Measurements from ENCODE around the gene DERL2. TPM values are rescaled to one million over a fixed set of nuclear protein-coding genes. Genes with fewer than 3 reads are reported as not detected.

Gene DERL2
- total RNA-seq: 59.3 TPM
- long read RNA-seq, full-length matches to known transcripts: 58 of 88 reads
- long read RNA-seq, partial matches to known transcripts: 3 of 88 reads
- long read RNA-seq, other reads (novel, unspliced or antisense): 27 of 88 reads

DNA sequence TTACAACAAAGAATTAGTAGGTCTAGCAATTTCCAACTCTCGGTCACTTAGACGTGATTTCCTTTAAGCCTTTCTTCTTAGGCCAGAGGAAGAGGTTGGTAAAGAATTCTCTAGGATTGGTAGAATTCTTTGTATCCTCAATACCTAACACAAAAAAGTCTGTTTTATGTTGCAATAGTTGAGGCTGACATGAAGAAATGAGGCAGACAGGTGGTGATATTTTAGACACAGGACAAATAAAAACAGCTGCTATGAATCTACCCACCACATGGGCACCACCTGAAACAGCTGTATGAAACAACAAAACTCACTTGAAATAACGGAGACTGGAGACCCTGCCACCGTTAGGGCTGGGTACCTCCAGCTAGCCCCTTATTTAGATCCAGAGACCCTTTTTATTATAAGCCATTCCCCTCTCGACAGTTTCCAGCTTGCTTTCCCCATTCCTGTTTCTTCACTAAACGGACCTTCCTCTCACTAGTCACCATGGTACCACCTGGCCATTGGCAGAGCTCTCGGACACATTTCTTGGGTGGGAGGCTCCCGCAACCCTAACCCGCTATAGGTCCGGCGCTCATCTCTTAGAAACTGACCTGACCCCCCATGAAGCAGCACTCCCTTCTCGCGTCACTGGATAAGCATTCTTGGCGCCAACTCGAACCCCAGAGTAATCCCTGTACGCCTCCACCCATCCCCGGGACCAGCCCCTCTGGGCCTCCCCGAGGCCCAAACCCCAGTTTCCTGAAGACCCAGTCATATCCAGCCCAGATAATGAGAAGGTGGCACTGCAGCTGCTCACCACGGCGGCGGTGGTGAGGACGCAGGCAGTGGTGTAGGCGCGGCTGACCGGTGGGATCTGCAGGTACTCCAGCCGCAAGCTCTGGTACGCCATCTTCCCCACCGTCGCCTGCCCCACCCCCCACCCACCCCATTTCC is at the start of gene DERL2:
TSS of gene DERL2 (minus strand) at position 909 of the 936 bp plus-strand sequence. CDS start at position 892, 17 bp downstream.
- Histone ChIP-seq H3K4me3 (peak within 1 kb of the TSS; percentile 94), H3K36me3 (peaks cover 67% of the 10 kb centered on the region), H3K27ac (peak within 1 kb of the TSS; percentile 99), H3K27me3 (ENCODE audit: low read depth) (no peaks in the 10 kb centered on the region), H3K9me3 (no peaks in the 10 kb centered on the region), H3K4me1 (peaks cover 29% of the 10 kb centered on the region)
- TF ChIP-seq, protein P1, sequence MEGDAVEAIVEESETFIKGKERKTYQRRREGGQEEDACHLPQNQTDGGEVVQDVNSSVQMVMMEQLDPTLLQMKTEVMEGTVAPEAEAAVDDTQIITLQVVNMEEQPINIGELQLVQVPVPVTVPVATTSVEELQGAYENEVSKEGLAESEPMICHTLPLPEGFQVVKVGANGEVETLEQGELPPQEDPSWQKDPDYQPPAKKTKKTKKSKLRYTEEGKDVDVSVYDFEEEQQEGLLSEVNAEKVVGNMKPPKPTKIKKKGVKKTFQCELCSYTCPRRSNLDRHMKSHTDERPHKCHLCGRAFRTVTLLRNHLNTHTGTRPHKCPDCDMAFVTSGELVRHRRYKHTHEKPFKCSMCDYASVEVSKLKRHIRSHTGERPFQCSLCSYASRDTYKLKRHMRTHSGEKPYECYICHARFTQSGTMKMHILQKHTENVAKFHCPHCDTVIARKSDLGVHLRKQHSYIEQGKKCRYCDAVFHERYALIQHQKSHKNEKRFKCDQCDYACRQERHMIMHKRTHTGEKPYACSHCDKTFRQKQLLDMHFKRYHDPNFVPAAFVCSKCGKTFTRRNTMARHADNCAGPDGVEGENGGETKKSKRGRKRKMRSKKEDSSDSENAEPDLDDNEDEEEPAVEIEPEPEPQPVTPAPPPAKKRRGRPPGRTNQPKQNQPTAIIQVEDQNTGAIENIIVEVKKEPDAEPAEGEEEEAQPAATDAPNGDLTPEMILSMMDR (IDR thresholded peaks at IDR 0.05): no peak
- intact Hi-C loops (cut with DNase I): no loop called here
- ATAC-seq: peak; percentile 13 to 16
- no peak for DNase-seq

DNA sequence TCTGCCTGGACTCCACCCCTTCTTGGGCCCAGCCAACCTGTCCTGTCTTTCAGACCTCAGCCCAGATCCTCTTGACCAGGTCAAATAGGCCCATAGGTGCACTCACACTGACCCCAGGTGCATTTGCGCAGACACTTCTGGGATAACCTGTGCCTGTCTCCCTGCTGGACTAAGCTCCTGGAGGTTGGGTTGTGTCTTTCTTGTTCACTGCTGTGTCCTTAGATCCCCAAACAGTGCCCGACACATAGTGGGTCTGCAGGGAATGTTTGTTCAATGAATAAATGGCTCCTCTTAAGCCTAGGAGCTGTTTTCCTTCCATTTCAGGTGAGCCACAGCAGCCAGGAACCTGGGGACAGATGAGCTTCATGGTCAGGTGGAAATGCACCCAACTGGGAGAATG is 49.5 kb upstream of the DERL2 start:
- no peaks in the 10 kb centered on the region for H3K27me3 ChIP-seq (ENCODE audit: low read depth)
- H3K9me3 ChIP-seq: no peaks in the 10 kb centered on the region
- TF ChIP-seq, protein P1 (IDR thresholded peaks at IDR 0.05): no peak
- ATAC-seq (no peak), DNase-seq (no peak)
- no peak overlapping the region for H3K4me3 ChIP-seq
- no peaks in the 10 kb centered on the region for H3K4me1 ChIP-seq
- no peak overlapping the region for H3K27ac ChIP-seq
- H3K36me3 ChIP-seq: peaks cover 94% of the 10 kb centered on the region
- intact Hi-C loops (cut with DNase I): no loop called here

DNA sequence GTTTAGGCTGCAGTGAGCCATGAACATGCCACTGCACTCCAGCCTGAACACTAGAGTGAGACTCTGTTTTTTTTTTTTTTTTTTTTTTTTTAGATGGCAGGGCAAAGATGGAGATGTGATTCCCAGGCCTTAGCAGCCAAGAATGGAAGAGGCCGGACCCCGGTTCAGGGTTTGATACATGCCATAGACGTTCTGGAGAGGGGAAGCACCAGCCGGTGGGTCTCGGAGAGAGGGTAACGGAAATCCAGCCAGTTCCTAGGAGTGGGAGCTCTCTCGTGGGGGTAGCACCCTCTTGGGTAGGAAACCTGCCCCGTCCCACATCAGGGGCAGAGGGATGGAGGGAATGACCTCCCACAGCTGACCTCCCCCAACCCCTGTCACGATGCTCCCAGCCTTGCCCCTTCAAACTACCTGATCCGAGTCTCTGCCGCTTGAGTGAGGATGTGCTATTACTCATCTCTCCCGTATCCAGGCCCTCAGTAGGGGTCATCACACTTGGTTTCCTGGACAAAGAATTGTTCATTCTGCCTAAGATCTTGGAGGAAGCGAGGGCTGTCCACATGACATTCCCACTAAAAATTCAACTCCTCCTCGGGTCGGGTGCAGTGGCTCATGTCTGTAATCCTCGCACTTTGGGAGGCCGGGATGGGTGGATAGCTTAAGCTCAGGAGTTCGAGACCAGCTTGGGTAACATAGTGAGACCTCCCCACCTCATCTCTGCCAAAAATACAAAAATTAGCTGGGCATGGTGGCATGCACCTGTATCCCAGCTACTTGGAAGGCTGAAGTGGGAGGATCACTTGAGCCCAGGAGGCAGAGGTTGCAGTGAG is 47.7 kb upstream of the DERL2 start:
- no peak for DNase-seq
- TF ChIP-seq, protein P1 (IDR thresholded peaks at IDR 0.05): no peak
- no peaks in the 10 kb centered on the region for H3K9me3 ChIP-seq
- peaks cover 92% of the 10 kb centered on the region for H3K36me3 ChIP-seq
- intact Hi-C loops (cut with DNase I): no loop called here
- no peak for ATAC-seq
- no peak overlapping the region for H3K4me3 ChIP-seq
- no peak overlapping the region for H3K27ac ChIP-seq
- H3K4me1 ChIP-seq: no peaks in the 10 kb centered on the region
- H3K27me3 ChIP-seq (ENCODE audit: low read depth): no peaks in the 10 kb centered on the region

DNA sequence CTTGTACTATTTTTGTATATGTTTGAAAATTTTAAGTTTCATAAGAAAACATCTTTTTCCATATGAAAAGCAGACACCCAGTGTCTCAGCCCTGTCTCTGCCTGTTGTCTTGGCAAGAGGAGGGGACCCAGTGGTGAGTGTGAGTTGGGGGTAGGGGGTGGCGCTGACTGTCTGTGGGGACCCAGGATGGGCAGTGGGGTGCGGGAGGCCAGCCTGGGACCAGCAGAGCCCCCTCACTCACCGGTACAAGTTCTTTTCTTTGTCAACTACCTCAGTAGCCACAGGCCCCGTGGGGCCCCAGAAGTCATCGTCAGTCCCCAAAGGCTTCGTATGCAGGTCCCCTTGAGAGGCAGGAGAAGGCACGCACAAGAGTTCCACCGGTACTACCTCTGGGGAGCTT is 46.6 kb upstream of the DERL2 start:
- H3K36me3 ChIP-seq: peaks cover 92% of the 10 kb centered on the region
- H3K27ac ChIP-seq: no peak overlapping the region
- no peaks in the 10 kb centered on the region for H3K27me3 ChIP-seq (ENCODE audit: low read depth)
- DNase-seq (no peak), ATAC-seq (no peak)
- TF ChIP-seq, protein P1 (IDR thresholded peaks at IDR 0.05): no peak
- H3K4me1 ChIP-seq: no peaks in the 10 kb centered on the region
- intact Hi-C loops (cut with DNase I): no loop called here
- no peaks in the 10 kb centered on the region for H3K9me3 ChIP-seq
- H3K4me3 ChIP-seq: no peak overlapping the region

DNA sequence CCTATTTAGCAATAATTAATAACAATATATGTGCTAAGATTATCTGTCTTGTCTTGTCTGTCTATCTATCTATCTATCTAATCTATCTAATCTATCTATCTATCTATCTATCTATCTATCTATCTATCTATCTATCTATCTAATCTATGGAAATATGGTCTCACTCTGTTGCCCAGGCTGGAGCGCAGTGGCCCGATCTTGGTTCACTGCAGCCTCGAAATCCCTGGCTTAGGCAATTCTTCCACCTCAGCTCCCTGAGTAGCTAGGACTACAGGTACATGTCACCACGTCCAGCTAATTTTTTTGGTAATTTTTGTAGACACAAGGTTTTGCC is 45.1 kb upstream of the DERL2 start:
- H3K9me3 ChIP-seq: no peaks in the 10 kb centered on the region
- no peak overlapping the region for H3K4me3 ChIP-seq
- TF ChIP-seq, protein P1 (IDR thresholded peaks at IDR 0.05): no peak
- H3K36me3 ChIP-seq: peaks cover 90% of the 10 kb centered on the region
- H3K27me3 ChIP-seq (ENCODE audit: low read depth): no peaks in the 10 kb centered on the region
- H3K27ac ChIP-seq: no peak overlapping the region
- intact Hi-C loops (cut with DNase I): no loop called here
- DNase-seq: no peak
- no peaks in the 10 kb centered on the region for H3K4me1 ChIP-seq
- no peak for ATAC-seq

All from lower lobe of right lung (tissue), 2 donors.